H9 (cell line): ENCODE measurements around the gene DMXL1. TPM values are rescaled to one million over a fixed set of nuclear protein-coding genes. Genes with fewer than 3 reads are reported as not detected.
A peak's percentile ranks its signal among the peaks of the same experiment; 100 is the strongest.

Source experiments
- DNase-seq: peaks from one replicate; pipeline ENCODE4 v3.0.0-alpha.2; 2017
- H2AFZ ChIP-seq: one replicate; pipeline ENCODE4 v1.6.1; 2013; ENCODE audit warnings: mild to moderate bottlenecking, low read length, control low read depth, moderate library complexity
- H2AK5ac ChIP-seq: 2 replicates; pipeline ENCODE4 v1.6.1; 2013; ENCODE audit warnings: low read length, control low read depth, mixed read lengths; ENCODE audit not compliant: insufficient read length
- H2BK120ac ChIP-seq: one replicate; pipeline ENCODE4 v1.6.1; 2013; ENCODE audit warnings: low read depth, mild to moderate bottlenecking, low read length, control low read depth, inconsistent platforms; ENCODE audit not compliant: poor library complexity, severe bottlenecking
- H2BK12ac ChIP-seq: 2 replicates; pipeline ENCODE4 v1.6.1; 2013; ENCODE audit warnings: low read length, control low read depth, mixed read lengths, low read depth; ENCODE audit not compliant: insufficient read length
- H2BK15ac ChIP-seq: 2 replicates; pipeline ENCODE4 v1.6.1; 2013; ENCODE audit warnings: low read depth, low read length, control low read depth
- H2BK20ac ChIP-seq: one replicate; pipeline ENCODE4 v1.6.1; 2013; ENCODE audit warnings: low read depth, mild to moderate bottlenecking, low read length, control low read depth, inconsistent platforms; ENCODE audit not compliant: poor library complexity, severe bottlenecking
- H2BK5ac ChIP-seq: 2 replicates; pipeline ENCODE4 v1.6.1; 2013; ENCODE audit warnings: low read length, control low read depth, mixed read lengths; ENCODE audit not compliant: insufficient read length
- H3K14ac ChIP-seq: 2 replicates; pipeline ENCODE4 v1.6.1; 2013; ENCODE audit warnings: low read length, control low read depth; ENCODE audit not compliant: insufficient read depth
- H3K18ac ChIP-seq: 2 replicates; pipeline ENCODE4 v1.6.1; 2013; ENCODE audit warnings: low read depth, mild to moderate bottlenecking, mixed read lengths, low read length, control low read depth; ENCODE audit not compliant: insufficient read length
- H3K23ac ChIP-seq: 2 replicates; pipeline ENCODE4 v1.6.1; 2013; ENCODE audit warnings: low read length, control low read depth, mixed read lengths, low read depth; ENCODE audit not compliant: insufficient read length
- H3K23me2 ChIP-seq: 2 replicates; pipeline ENCODE4 v1.6.1; 2013; ENCODE audit warnings: low read depth, mild to moderate bottlenecking, mixed read lengths, low read length, control low read depth; ENCODE audit not compliant: insufficient read length, poor library complexity, severe bottlenecking
- H3K27ac ChIP-seq: 2 replicates; pipeline ENCODE4 v1.5.1; 2013; ENCODE audit warnings: low read length, control low read depth, mixed read lengths, low read depth; ENCODE audit not compliant: insufficient read length
- H3K27me3 ChIP-seq: 2 replicates; pipeline ENCODE4 v1.6.1; 2013; ENCODE audit warnings: low read length, control low read depth, inconsistent platforms; ENCODE audit not compliant: insufficient read depth
- H3K4ac ChIP-seq: 2 replicates; pipeline ENCODE4 v1.6.1; 2013; ENCODE audit warnings: low read depth, mild to moderate bottlenecking, control low read depth, inconsistent platforms, low read length, moderate library complexity
- H3K4me1 ChIP-seq: 2 replicates; pipeline ENCODE4 v1.6.1; 2013; ENCODE audit warnings: low read length, control low read depth, inconsistent platforms; ENCODE audit not compliant: insufficient read depth
- H3K4me2 ChIP-seq: 2 replicates; pipeline ENCODE4 v1.6.1; 2013; ENCODE audit warnings: low read length, control low read depth, mixed read lengths; ENCODE audit not compliant: insufficient read length, insufficient read depth
- H3K56ac ChIP-seq: 2 replicates; pipeline ENCODE4 v1.6.1; 2013; ENCODE audit warnings: low read depth, mild to moderate bottlenecking, mixed read lengths, low read length, control low read depth; ENCODE audit not compliant: insufficient read length
- H3K79me1 ChIP-seq: 2 replicates; pipeline ENCODE4 v1.6.1; 2013; ENCODE audit warnings: low read depth, mild to moderate bottlenecking, moderate library complexity, low read length, control low read depth, inconsistent platforms; ENCODE audit not compliant: insufficient read depth, poor library complexity, severe bottlenecking
- H3K79me2 ChIP-seq: 2 replicates; pipeline ENCODE4 v1.6.1; 2013; ENCODE audit warnings: low read length, control low read depth, inconsistent platforms; ENCODE audit not compliant: insufficient read depth
- H3K9ac ChIP-seq: 2 replicates; pipeline ENCODE4 v1.6.1; 2013; ENCODE audit warnings: low read length, control low read depth, mixed read lengths; ENCODE audit not compliant: insufficient read length; ENCODE audit errors: extremely low read depth
- H3K9me3 ChIP-seq: one replicate; pipeline ENCODE4 v1.6.1; 2013; ENCODE audit warnings: low read depth, low read length, inconsistent platforms; ENCODE audit not compliant: control insufficient read depth
- H3T11ph ChIP-seq: one replicate; pipeline ENCODE4 v1.6.1; 2013; ENCODE audit warnings: mild to moderate bottlenecking, low read length, control low read depth, inconsistent platforms
- H4K20me1 ChIP-seq: one replicate; pipeline ENCODE4 v1.6.1; 2013; ENCODE audit not compliant: control insufficient read depth, insufficient read length, insufficient read depth
- H4K5ac ChIP-seq: 2 replicates; pipeline ENCODE4 v1.6.1; 2013; ENCODE audit warnings: low read depth, mild to moderate bottlenecking, mixed read lengths, low read length, control low read depth; ENCODE audit not compliant: insufficient read length
- H4K8ac ChIP-seq: replicated peaks from 2 replicates; pipeline ENCODE4 v1.6.1; 2013; ENCODE audit warnings: low read length, control low read depth, mixed read lengths, low read depth; ENCODE audit not compliant: insufficient read length
- H4K91ac ChIP-seq: 2 replicates; pipeline ENCODE4 v1.6.1; 2013; ENCODE audit warnings: low read depth, mild to moderate bottlenecking, moderate library complexity, mixed read lengths, low read length, control low read depth; ENCODE audit not compliant: insufficient read length
- H3K27ac Mint-ChIP-seq, 3 experiments: 2 replicates in 2 of 3; 3 replicates in 1 of 3; pipeline ENCODE4 v1.8.0; 2020 to 2021; ENCODE audit warnings: mixed read lengths in 3 of 3, mild to moderate bottlenecking in 1 of 3, moderate library complexity in 1 of 3
- H3K27me3 Mint-ChIP-seq: 2 replicates; pipeline ENCODE4 v1.8.0; 2021; ENCODE audit warnings: low read depth, mild to moderate bottlenecking, moderate library complexity, mixed read lengths
- H3K36me3 Mint-ChIP-seq, 3 experiments: 2 replicates in 2 of 3; 3 replicates in 1 of 3; pipeline ENCODE4 v1.8.0; 2020 to 2021; ENCODE audit warnings: low read depth in 3 of 3, mixed read lengths in 3 of 3; ENCODE audit not compliant: insufficient read depth in 1 of 3
- H3K4me1 Mint-ChIP-seq, 2 experiments: 2 replicates each; pipeline ENCODE4 v1.8.0; 2020; ENCODE audit warnings: mixed read lengths in 2 of 2
- H3K4me3 Mint-ChIP-seq, 2 experiments: 2 replicates in 1 of 2; 3 replicates in 1 of 2; pipeline ENCODE4 v1.8.0; 2020 to 2021; ENCODE audit warnings: mild to moderate bottlenecking in 2 of 2, mixed read lengths in 2 of 2, moderate library complexity in 1 of 2
- H3K9me3 Mint-ChIP-seq, 2 experiments: 2 replicates in 1 of 2; 3 replicates in 1 of 2; pipeline ENCODE4 v1.8.0; 2020; ENCODE audit warnings: mild to moderate bottlenecking in 2 of 2, mixed read lengths in 2 of 2, moderate library complexity in 1 of 2
- whole genome bisulfite sequencing: extraction: QIAGEN DNeasy Blood & Tissue Kit; methylation state at CpG from one replicate; pipeline ENCODE4 v1.1.7; 2013; ENCODE audit warnings: missing lambda C conversion rate, low lambda C conversion rate, mixed read lengths; ENCODE audit not compliant: insufficient read length; ENCODE audit errors: extremely low coverage; 5-methylcytosine and 5-hydroxymethylcytosine counted together
- total RNA-seq: library from RNA; stranded (reverse); gene quantifications from 2 replicates; pipeline ENCODE4 v1.2.1, GENCODE V29; 2021
- TF ChIP-seq, protein P1 (sequence below): fragments of 200-600 bp; sonication (generic); conservative IDR thresholded peaks from 3 replicates; pipeline ENCODE4 v1.8.0; 2021; ENCODE audit warnings: antibody characterized with exemption, mild to moderate bottlenecking

DMXL1 gene
- total RNA-seq, 1 experiment from 2014 or later = 63.5 TPM

DNA sequence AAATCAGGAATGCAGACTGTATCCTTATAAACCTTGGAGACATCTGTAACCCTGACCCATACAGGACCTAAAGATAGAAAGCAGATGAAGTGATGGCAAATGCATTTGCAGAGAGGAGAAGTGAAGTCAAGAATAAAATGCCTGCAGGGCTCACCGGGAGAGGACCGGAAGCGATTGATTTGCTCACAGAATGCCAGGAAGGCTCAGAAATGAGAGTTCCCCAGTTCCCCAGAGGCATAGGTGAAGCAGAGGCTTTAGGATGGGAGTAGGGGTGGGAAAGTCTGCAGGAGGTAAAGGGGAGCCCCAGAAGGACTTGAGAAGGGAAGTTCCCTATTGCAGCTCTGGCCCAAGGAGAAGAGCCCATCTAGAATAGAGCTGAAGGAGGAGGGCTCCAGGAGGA is 221.0 kb downstream of the DMXL1 start:
- Histone ChIP-seq H3K23me2 (no peaks in the 10 kb centered on the region), H4K20me1 (no peaks in the 10 kb centered on the region), H3K4me2 (no peak overlapping the region), H2BK5ac (no peak overlapping the region), H3K27ac (no peak overlapping the region), H2BK120ac (no peak overlapping the region), H2BK20ac (no peak overlapping the region), H3K79me1 (no peaks in the 10 kb centered on the region), H4K91ac (no peak overlapping the region), H3K4ac (no peak overlapping the region), H3K27me3 (no peaks in the 10 kb centered on the region), H4K5ac (no peak overlapping the region), H3K9ac (no peak overlapping the region), H2AK5ac (no peak overlapping the region), H4K8ac (no peak overlapping the region), H3K18ac (no peak overlapping the region), H3K4me1 (peaks cover 11% of the 10 kb centered on the region), H3K14ac (no peak overlapping the region), H2BK12ac (no peak overlapping the region), H2AFZ (no peak overlapping the region), H3K9me3 (no peaks in the 10 kb centered on the region), H3K79me2 (no peaks in the 10 kb centered on the region; the same call in 1 of the 2 replicates), H3K56ac (no peak overlapping the region), H3T11ph (no peak overlapping the region), H2BK15ac (no peak overlapping the region), H3K23ac (no peak overlapping the region)
- Mint-ChIP-seq H3K27ac (peak overlapping the region in 2 of 3 experiments; percentile 25 to 72; a peak in 4 of 7 replicates), H3K4me1 (peaks cover 24 to 27% of the 10 kb centered on the region in 2 experiments), H3K4me3 (no peak overlapping the region), H3K9me3 (peaks cover 6 to 8% of the 10 kb centered on the region in 2 experiments; a peak in 4 of 5 replicates), H3K36me3 (peaks cover 2 to 14% (median 4%) of the 10 kb centered on the region in 3 experiments), H3K27me3 (no peaks in the 10 kb centered on the region)
- TF ChIP-seq, protein P1, sequence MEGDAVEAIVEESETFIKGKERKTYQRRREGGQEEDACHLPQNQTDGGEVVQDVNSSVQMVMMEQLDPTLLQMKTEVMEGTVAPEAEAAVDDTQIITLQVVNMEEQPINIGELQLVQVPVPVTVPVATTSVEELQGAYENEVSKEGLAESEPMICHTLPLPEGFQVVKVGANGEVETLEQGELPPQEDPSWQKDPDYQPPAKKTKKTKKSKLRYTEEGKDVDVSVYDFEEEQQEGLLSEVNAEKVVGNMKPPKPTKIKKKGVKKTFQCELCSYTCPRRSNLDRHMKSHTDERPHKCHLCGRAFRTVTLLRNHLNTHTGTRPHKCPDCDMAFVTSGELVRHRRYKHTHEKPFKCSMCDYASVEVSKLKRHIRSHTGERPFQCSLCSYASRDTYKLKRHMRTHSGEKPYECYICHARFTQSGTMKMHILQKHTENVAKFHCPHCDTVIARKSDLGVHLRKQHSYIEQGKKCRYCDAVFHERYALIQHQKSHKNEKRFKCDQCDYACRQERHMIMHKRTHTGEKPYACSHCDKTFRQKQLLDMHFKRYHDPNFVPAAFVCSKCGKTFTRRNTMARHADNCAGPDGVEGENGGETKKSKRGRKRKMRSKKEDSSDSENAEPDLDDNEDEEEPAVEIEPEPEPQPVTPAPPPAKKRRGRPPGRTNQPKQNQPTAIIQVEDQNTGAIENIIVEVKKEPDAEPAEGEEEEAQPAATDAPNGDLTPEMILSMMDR = no peak
- no peak for DNase-seq
- no CpG with 5 or more reads among the region's 3 CpGs for WGBS
